ENCODE measurements around the gene XPO5.

DNA sequence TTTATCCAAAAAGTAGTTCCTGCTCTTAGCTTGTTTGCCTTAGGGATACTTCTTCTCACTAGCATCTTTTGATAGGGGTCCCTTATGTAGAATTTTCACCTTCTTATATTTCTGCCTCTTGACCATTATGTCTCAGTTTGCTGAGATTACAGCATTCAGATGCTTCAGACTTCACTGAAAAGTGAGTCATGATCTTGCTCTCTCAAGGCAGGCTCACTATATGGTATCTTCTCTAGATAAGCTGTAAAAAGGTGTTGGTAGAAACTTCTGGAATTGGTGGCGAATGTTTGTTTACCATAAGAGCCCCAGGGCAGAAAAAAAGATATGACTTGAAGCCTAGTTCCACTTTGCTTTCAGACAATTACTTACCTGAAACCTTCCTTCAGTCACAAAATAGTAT is 33.6 kb upstream of the XPO5 start:
- TF ChIP-seq, protein P1, sequence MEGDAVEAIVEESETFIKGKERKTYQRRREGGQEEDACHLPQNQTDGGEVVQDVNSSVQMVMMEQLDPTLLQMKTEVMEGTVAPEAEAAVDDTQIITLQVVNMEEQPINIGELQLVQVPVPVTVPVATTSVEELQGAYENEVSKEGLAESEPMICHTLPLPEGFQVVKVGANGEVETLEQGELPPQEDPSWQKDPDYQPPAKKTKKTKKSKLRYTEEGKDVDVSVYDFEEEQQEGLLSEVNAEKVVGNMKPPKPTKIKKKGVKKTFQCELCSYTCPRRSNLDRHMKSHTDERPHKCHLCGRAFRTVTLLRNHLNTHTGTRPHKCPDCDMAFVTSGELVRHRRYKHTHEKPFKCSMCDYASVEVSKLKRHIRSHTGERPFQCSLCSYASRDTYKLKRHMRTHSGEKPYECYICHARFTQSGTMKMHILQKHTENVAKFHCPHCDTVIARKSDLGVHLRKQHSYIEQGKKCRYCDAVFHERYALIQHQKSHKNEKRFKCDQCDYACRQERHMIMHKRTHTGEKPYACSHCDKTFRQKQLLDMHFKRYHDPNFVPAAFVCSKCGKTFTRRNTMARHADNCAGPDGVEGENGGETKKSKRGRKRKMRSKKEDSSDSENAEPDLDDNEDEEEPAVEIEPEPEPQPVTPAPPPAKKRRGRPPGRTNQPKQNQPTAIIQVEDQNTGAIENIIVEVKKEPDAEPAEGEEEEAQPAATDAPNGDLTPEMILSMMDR (IDR thresholded peaks at IDR 0.05), result no peak
- TF ChIP-seq POLR2A (IDR thresholded peaks at IDR 0.05), result no peak
